ENCODE measurements around the gene MPC1. TPM values are rescaled to one million over a fixed set of nuclear protein-coding genes. Genes with fewer than 3 reads are reported as not detected.
"Not testable (repeated sequence)": the region's sequence is repeated elsewhere in the genome, so short reads cannot be mapped to it uniquely, and the experiment has no call there.

The MPC1 gene
- total RNA-seq, 2 donors from 2014 or later: 93.7 to 144 TPM

- intact Hi-C loops (cut with DNase I): no loop called here
- no peak overlapping the region for H3K27ac ChIP-seq
- DNase-seq: no peak
- H3K27me3 ChIP-seq: no peaks in the 10 kb centered on the region
- no peaks in the 10 kb centered on the region for H3K4me1 ChIP-seq
- H3K9me3 ChIP-seq: no peaks in the 10 kb centered on the region
- H3K36me3 ChIP-seq: no peaks in the 10 kb centered on the region
- H3K9ac ChIP-seq (ENCODE audit: low read depth in 2 of 2, low read length in 2 of 2): no peak overlapping the region
- TF ChIP-seq CTCF (IDR thresholded peaks at IDR 0.05): no peak
- no peak overlapping the region for H3K4me3 ChIP-seq
These were observed 12.6 kb upstream of the MPC1 start for GRCh38 chr6:166395351-166395750.

- intact Hi-C loops (cut with DNase I): no loop called here
- H3K9me3 ChIP-seq: no peaks in the 10 kb centered on the region
- H3K27ac ChIP-seq: no peak overlapping the region
- no peak for TF ChIP-seq CTCF (IDR thresholded peaks at IDR 0.05)
- H3K27me3 ChIP-seq: no peaks in the 10 kb centered on the region
- no peaks in the 10 kb centered on the region for H3K36me3 ChIP-seq
- H3K9ac ChIP-seq (ENCODE audit: low read depth in 2 of 2, low read length in 2 of 2): no peak overlapping the region
- H3K4me1 ChIP-seq: no peaks in the 10 kb centered on the region
- DNase-seq: no peak
- H3K4me3 ChIP-seq: no peak overlapping the region
These were observed 11.5 kb upstream of the MPC1 start for GRCh38 chr6:166394036-166394892.

GRCh38 chr6:166393535-166393823, 10.7 kb upstream of the MPC1 start:
- H3K9ac ChIP-seq (ENCODE audit: low read depth in 2 of 2, low read length in 2 of 2): no peak overlapping the region
- H3K36me3 ChIP-seq: no peaks in the 10 kb centered on the region
- no peak overlapping the region for H3K4me3 ChIP-seq
- no peak for DNase-seq
- H3K27ac ChIP-seq: no peak overlapping the region
- intact Hi-C loops (cut with DNase I): no loop called here
- TF ChIP-seq CTCF (IDR thresholded peaks at IDR 0.05): no peak
- H3K27me3 ChIP-seq: no peaks in the 10 kb centered on the region
- no peaks in the 10 kb centered on the region for H3K9me3 ChIP-seq
- H3K4me1 ChIP-seq: no peaks in the 10 kb centered on the region

DNA sequence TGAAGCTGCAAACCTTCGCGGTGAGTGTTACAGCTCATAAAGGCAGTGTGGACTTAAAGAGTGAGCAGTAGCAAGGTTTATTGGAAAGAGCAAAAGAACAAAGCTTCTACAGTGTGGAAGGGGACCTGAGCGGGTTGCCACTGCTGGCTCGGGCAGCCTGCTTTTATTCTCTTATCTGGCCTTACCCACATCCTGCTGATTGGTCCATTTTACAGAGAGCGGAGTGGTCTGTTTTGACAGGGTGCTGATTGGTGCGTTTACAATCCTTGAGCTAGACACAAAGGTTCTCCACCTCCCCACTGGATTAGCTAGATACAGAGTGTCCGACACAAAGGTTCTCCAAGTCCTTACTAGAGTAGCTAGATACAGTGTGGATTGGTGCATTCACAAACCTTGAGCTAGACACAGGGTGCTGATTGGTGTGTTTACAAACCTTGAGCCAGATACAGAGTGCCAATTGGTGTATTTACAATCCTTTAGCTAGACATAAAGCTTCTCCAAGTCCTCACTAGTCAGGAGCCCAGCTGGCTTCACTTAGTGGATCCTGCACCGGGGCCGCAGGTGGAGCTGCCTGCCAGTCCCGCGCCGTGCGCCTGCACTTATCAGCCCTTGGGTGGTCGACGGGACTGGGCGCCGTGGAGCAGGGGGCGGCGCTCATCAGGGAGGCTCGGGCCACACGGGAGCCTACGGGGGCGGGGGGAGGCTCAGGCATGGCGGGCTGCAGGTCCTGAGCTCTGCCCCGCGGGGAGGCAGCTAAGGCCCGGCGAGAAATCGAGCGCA, 10.2 kb upstream of the MPC1 start:
- H3K27me3 ChIP-seq; intact Hi-C loops (cut with DNase I); H3K4me3 ChIP-seq; H3K9me3 ChIP-seq; H3K4me1 ChIP-seq; H3K36me3 ChIP-seq; DNase-seq; H3K27ac ChIP-seq; H3K9ac ChIP-seq (ENCODE audit: low read depth in 2 of 2, low read length in 2 of 2): not testable (repeated sequence)

GRCh38 chr6:166389119-166389518, 6.4 kb upstream of the MPC1 start:
- intact Hi-C loops (cut with DNase I): no loop called here
- Histone ChIP-seq H3K27me3 (no peaks in the 10 kb centered on the region), H3K36me3 (no peaks in the 10 kb centered on the region), H3K27ac (no peak overlapping the region), H3K9me3 (no peaks in the 10 kb centered on the region), H3K4me3 (no peak overlapping the region), H3K4me1 (peaks cover 1% of the 10 kb centered on the region), H3K9ac (ENCODE audit: low read depth in 2 of 2, low read length in 2 of 2) (no peak overlapping the region)
- no peak for DNase-seq
- no peak for TF ChIP-seq CTCF (IDR thresholded peaks at IDR 0.05)

All from colonic mucosa (tissue), 4 donors.